ENCODE data around the gene CRIP1.

Gene CRIP1

GRCh38 chr14:105495101-105495989, 8.7 kb downstream of the CRIP1 start:
- no peak for DNase-seq

- DNase-seq, result no peak
Measured at GRCh38 chr14:105495990-105496830, 9.5 kb downstream of the CRIP1 start.

GRCh38 chr14:105496831-105497591, 10.3 kb downstream of the CRIP1 start:
- no peak for DNase-seq

- DNase-seq, result no peak
Measured at GRCh38 chr14:105497671-105498429, 11.2 kb downstream of the CRIP1 start.

GRCh38 chr14:105498430-105499255, 12.0 kb downstream of the CRIP1 start:
- no peak for DNase-seq

GRCh38 chr14:105499256-105500035, 12.8 kb downstream of the CRIP1 start:
- no peak for DNase-seq

- DNase-seq, result no peak
Measured at GRCh38 chr14:105500036-105500725, 13.5 kb downstream of the CRIP1 start.

GRCh38 chr14:105500726-105501101, 14.0 kb downstream of the CRIP1 start:
- no peak for DNase-seq

- DNase-seq, result no peak
Measured at GRCh38 chr14:105501504-105502291, 15.0 kb downstream of the CRIP1 start.

GRCh38 chr14:105502446-105503295, 16.0 kb downstream of the CRIP1 start:
- no peak for DNase-seq

- no peak for DNase-seq
Measured at GRCh38 chr14:105503296-105503640, 16.6 kb downstream of the CRIP1 start.

- no peak for DNase-seq
Measured at GRCh38 chr14:105503935-105504692, 17.4 kb downstream of the CRIP1 start.

- no peak for DNase-seq
Measured at GRCh38 chr14:105505101-105505500, 18.4 kb downstream of the CRIP1 start.

GRCh38 chr14:105507247-105507646, 20.6 kb downstream of the CRIP1 start:
- DNase-seq, result no peak

- no peak for DNase-seq
Measured at GRCh38 chr14:105508069-105508468, 21.4 kb downstream of the CRIP1 start.

GRCh38 chr14:105508601-105509000, 21.9 kb downstream of the CRIP1 start:
- DNase-seq, result no peak

- DNase-seq, result no peak
Measured at GRCh38 chr14:105517096-105517495, 30.4 kb downstream of the CRIP1 start.

Measured in suppressor macrophage treated with lipopolysaccharide for 4 hours (primary cell).